HL-60/S4 treated with retinoic acid at 250 ng/mL for 4 days and 3 days (cell line): ENCODE measurements around the gene MRPL40.

Source experiments
- in situ Hi-C: fragments of 300-500 bp; cut with MboI; formaldehyde crosslinking; loops from 2 replicates; pipeline ENCODE4 v1.7.0; 2022; ENCODE audit warnings: low sequenced_read_pairs

Gene MRPL40

DNA sequence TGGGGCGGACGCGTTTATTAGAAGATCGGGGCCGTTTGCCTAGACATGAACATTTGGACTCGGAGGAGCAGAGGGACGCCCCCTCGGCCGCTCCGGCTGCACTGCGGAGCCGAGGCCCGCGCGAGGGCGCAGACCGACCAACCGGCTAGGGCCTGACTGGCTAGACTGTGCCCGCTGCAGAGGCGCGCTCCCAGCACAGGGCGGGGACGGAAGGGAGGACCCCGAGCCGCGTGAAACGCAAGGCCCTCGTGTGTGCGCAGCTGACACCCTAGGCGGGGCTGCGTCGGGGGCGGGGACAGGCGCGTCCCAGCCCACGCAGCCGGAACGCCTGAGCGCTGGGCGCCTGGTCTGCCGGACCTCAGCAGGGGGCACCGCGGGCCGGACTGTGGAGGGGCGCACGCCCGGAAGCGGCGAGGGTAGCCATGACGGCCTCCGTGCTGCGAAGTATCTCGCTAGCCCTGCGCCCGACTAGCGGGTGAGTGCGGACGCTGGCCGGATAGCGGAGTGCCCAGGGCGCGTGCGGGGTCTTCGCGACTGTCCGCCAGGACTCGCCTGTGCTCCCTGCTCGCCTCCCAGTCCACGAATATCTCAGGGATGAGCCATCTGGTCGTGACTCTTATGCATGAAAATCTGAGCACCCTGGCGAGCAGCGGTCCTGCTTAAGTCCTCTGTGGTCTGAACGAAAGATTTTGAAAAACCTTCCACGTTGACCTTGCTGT is at the start of gene MRPL40:
TSS of gene MRPL40 (plus strand) at position 413 of the 719 bp plus-strand sequence. CDS start at position 423, 10 bp downstream.
- in situ Hi-C loops, result loop anchor here (10.0 kb wide), 1 partner anchor 57 kb away; no protein-coding TSS in a partner anchor

DNA sequence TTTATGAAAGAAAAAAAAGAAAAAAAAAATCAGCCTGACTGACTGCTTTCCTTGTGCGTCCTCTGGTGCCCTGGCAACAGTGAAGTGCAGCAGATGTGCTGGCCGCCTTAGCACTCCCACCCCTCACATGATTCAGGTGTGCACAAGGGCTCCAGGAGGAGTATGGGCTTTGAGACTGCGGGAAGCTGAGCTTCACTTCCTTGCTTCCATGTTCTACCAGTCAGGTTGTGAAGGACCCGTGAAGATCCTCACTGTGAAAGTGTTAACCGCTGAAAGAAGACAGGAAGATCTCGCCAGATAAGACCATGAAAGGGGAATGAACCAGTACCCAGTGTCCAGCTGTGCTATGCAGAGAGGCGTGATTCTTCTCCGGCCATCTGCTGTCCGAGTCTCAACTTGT is 49.1 kb upstream of the MRPL40 start:
- in situ Hi-C loops, result no loop called here

GRCh38 chr22:19385221-19385906 is 47.0 kb upstream of the MRPL40 start:
- in situ Hi-C loops, result no loop called here

DNA sequence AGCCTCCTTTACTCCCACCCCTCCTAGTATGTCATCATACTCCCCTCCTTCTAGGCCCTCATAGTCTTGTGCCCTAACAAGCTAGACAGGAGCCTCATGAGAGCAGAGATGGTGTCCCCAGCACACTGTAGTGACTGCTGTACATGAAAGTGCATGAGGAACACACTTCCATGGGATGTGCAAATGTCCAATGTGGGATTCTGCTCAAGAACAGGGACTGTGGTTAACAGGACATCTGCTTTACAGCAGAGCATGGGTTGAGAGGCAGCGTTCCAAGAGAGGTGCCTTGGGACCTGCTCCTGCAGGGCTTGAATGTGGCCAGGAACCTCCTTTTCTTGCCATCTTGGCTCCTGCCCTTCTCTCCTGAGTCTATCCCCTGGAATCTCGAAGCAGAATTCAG is 46.1 kb upstream of the MRPL40 start:
- in situ Hi-C loops, result no loop called here

- in situ Hi-C loops, result no loop called here
These were observed 45.3 kb upstream of the MRPL40 start for GRCh38 chr22:19387038-19387437.

GRCh38 chr22:19387575-19387974 is 44.8 kb upstream of the MRPL40 start:
- in situ Hi-C loops, result no loop called here

- in situ Hi-C loops, result no loop called here
These were observed 38.6 kb upstream of the MRPL40 start for GRCh38 chr22:19393704-19394103.

GRCh38 chr22:19394274-19395050 is 37.9 kb upstream of the MRPL40 start:
- in situ Hi-C loops, result no loop called here

GRCh38 chr22:19395276-19395675 is 37.1 kb upstream of the MRPL40 start:
- in situ Hi-C loops, result no loop called here

GRCh38 chr22:19396561-19396933 is 35.8 kb upstream of the MRPL40 start:
- in situ Hi-C loops, result no loop called here

DNA sequence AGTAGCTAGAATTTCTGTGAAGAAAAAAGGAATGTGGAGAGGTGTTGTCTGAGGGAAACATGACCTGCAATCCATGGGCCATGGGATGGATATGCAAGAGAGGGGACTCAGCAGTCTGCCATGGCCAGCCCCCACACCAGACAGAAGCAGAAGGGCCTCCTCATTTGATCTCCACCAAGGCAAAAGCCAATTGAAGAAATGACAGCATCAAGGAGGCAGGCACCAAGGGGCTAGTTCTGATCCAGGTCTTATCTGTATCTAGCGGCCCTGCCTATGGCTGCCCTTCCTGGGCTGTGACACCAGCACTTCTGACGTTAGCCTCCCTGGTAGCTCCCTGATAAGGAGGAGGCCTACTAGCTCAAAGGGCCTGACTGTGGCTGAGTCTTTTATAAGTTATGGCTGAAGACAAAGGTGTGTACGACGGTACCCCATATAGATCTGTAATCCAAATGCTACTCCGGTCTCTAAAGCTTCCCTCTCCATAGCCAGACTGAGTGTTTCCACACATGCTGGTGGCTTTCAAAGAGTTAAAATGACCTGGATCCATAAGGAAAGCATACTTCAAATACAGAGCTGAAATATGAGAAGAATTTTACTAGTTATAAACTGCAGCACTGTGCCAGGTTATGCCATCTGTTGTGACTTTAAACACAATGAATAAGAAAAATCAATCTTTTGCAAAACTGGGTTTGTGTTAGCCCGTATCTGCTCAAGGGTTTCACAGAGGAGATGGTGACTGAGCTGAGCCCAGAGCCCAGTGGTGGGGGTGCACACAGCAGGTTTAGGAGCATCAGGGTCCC is 35.2 kb upstream of the MRPL40 start:
- in situ Hi-C loops, result no loop called here

GRCh38 chr22:19397734-19398104 is 34.6 kb upstream of the MRPL40 start:
- in situ Hi-C loops, result no loop called here

GRCh38 chr22:19398206-19398605 is 34.1 kb upstream of the MRPL40 start:
- in situ Hi-C loops, result no loop called here

DNA sequence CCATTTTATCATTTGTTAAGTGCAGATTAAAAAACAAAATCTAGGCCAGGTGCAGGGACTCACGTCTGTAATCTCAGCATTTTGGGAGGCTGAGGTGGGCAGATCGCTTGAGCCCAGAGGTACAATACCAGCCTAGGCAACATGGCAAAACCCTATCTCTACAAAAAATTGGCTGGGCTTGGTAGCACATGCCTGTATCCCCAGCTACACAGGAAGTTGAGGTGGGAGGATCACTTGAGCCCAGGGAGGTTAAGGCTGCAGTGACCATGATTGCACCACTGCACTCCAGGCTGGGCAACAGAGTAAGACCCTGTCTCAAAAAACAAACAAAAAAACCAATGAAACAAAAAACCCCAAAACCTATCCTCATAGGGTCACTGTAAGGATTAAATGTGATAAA is 33.7 kb upstream of the MRPL40 start:
- in situ Hi-C loops, result no loop called here

DNA sequence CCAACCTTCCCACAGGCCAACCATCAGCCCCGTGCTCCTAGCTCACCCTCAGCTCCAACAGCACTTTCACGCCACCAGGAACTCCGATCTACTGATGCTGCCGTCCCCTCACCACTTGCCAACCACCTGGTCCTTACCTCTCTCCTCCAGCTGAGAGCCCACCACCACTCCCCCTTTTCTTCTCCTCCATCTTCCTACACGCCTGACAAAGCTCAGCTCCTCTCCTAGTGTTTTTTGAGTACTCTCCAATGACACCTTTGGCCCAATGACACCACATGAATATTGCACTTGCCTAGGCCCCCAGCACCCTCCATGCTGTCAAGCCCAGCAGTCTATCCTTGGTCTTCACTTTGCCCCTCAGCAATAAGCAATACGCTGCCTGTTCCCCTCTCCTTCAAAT is 31.5 kb upstream of the MRPL40 start:
- in situ Hi-C loops, result no loop called here

DNA sequence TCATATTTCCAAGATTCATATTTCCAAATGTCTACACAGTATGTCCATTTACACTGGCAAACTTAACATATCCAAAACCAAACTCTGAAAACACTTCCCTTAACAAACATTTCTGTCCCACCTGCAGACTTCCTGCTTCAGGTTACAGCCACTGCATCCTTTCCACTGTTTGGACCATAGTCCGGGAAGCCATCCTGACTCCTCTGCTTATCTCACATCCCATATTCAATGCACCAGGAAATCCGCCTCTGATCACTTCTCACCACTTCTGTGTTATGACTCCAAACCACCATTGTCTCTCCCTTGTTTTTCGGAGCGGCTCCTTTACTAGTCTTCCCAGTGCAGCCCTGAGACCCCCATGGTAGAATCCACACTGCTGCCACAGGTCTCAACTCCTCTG is 30.9 kb upstream of the MRPL40 start:
- in situ Hi-C loops, result no loop called here

DNA sequence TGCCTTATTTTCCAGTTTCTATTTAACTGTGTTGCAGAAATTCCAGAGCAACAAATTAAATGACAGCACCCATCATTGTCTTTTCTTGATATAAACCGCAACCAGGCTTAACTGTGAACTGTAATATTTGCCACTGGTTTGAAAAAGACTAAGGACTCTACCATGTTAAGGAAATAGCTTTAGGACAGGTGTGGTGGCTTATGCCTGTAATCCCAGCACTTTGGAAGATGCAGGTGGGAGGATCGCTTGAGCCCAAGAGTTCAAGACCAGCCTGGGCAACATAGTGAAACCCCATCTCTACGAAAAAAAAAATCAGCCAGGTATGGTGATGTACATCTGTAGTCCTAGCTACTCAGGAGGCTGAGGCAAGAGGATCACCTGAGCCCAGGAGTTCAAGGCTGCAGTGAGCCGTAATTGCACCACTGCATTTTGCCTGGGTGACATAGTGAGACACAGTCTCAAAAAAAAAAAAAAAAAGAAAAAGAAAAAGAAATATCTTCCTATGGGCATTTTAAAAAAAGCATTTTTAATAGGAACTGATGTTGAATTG is 29.6 kb upstream of the MRPL40 start:
- in situ Hi-C loops, result no loop called here

DNA sequence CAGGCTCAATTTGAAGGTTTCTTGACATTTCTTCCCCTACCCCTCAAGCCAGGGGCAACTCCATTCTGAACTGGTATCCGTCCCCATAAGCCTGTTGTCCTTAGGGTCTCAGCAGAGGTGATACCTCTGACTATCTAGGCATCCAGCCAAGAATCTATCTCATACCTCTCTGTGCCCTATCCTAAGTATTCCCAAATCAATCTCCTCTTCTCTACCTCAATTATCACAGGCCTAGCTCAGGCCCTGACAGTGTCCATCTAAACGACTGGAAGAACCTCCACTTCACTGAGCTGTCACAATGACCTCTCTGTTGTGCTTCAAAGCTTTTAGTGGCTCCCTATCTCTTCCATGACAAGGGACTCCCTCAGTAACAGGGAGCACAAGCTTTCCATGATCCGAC is 27.7 kb upstream of the MRPL40 start:
- in situ Hi-C loops, result no loop called here

- in situ Hi-C loops, result no loop called here
These were observed 27.2 kb upstream of the MRPL40 start for GRCh38 chr22:19405133-19405532.

DNA sequence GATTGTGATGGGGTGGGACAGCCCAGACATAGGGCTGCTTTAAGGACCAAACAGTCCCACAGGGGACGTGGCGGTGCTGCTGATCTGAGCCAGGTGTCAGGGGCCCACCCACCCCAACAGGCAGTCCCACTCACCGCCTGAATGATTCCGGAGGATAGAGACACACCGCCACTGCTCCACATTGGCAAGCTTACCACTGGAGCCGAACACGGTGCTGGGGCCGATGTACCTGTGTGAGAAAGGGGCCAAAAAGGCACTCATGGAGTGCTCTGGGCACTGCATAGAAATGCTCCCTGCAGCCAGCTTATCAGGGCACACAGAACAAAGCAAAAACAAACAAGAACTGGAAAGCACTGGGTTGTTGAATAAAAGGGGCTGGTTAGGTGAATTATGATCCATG is 26.7 kb upstream of the MRPL40 start:
- in situ Hi-C loops, result no loop called here
